SU-DHL-6 (cell line): ENCODE results near the gene COL18A1.

Experiments used
- H2AFZ ChIP-seq: fragments of 200-600 bp; sonication (generic); 2 replicates; pipeline ENCODE4 v1.6.1; 2014; ENCODE audit warnings: low read depth, mild to moderate bottlenecking, moderate library complexity, mixed read lengths, antibody characterized with exemption, low read length; ENCODE audit not compliant: severe bottlenecking
- H3F3A ChIP-seq: fragments of 200-600 bp; shearing (Covaris generic); 2 replicates; pipeline ENCODE4 v1.6.0; 2016; ENCODE audit warnings: antibody characterized with exemption, mild to moderate bottlenecking; ENCODE audit not compliant: insufficient read depth
- H3K27ac ChIP-seq: fragments of 200-600 bp; sonication (generic); 2 replicates; pipeline ENCODE4 v1.5.1; 2016; ENCODE audit warnings: low read depth, mild to moderate bottlenecking, low read length, moderate library complexity, mixed read lengths
- H3K27me3 ChIP-seq: fragments of 200-600 bp; sonication (generic), shearing (Covaris generic); 2 replicates; pipeline ENCODE4 v1.6.0; 2014; ENCODE audit warnings: mild to moderate bottlenecking, low read length
- H3K36me3 ChIP-seq: fragments of 200-600 bp; sonication (generic); 2 replicates; pipeline ENCODE4 v1.6.1; 2014; ENCODE audit warnings: mild to moderate bottlenecking, low read length, mixed read lengths
- H3K4me2 ChIP-seq: fragments of 300-600, 200-600 bp; shearing (Covaris generic), sonication (generic); 2 replicates; pipeline ENCODE4 v1.6.0; 2014; ENCODE audit warnings: low read length, low read depth, mild to moderate bottlenecking; ENCODE audit not compliant: poor library complexity, severe bottlenecking
- H3K4me3 ChIP-seq: fragments of 200-600 bp; sonication (generic); 2 replicates; pipeline ENCODE4 v1.5.1; 2014; ENCODE audit warnings: antibody characterized with exemption, low read length, mild to moderate bottlenecking, mixed read lengths; ENCODE audit not compliant: insufficient read depth, poor library complexity, severe bottlenecking
- H3K79me2 ChIP-seq: fragments of 200-600 bp; sonication (generic); 2 replicates; pipeline ENCODE4 v1.6.1; 2014; ENCODE audit warnings: mild to moderate bottlenecking, low read length, moderate library complexity; ENCODE audit not compliant: insufficient read depth
- H3K9ac ChIP-seq: fragments of 200-600 bp; sonication (generic); 2 replicates; pipeline ENCODE4 v1.7.0; 2014; ENCODE audit warnings: mild to moderate bottlenecking, low read length
- H3K9me2 ChIP-seq: fragments of 200-600 bp; sonication (generic); replicated peaks from 2 replicates; pipeline ENCODE4 v1.6.1; 2014; ENCODE audit warnings: low read length; ENCODE audit not compliant: insufficient read depth
- H3K9me3 ChIP-seq: fragments of 200-600 bp; sonication (generic); 2 replicates; pipeline ENCODE4 v1.6.1; 2014; ENCODE audit warnings: low read length, mixed read lengths; ENCODE audit not compliant: insufficient read depth
- H4K20me1 ChIP-seq: fragments of 200-600 bp; sonication (generic); 2 replicates; pipeline ENCODE4 v1.6.1; 2014; ENCODE audit warnings: low read depth, mild to moderate bottlenecking, antibody characterized with exemption, low read length, moderate library complexity, mixed read lengths
- CTCF ChIP-seq: fragments of 200-600 bp; sonication (generic); IDR thresholded peaks from one replicate; pipeline ENCODE4 v1.5.1; 2017; ENCODE audit warnings: antibody characterized with exemption, mild to moderate bottlenecking, low read length, moderate library complexity; ENCODE audit not compliant: insufficient read depth, poor library complexity, severe bottlenecking
- EZH2phosphoT487 ChIP-seq: fragments of 200-600 bp; sonication (generic), shearing (Covaris generic); conservative IDR thresholded peaks from 2 replicates; pipeline ENCODE4 v1.6.1; 2018; ENCODE audit warnings: mild to moderate bottlenecking, antibody characterized with exemption, low read length, moderate library complexity, mixed read lengths

COL18A1 gene

GRCh38 chr21:45421071-45421845 lies 16.3 kb downstream of the COL18A1 start:
- Histone ChIP-seq H3K9me3 (no peaks in the 10 kb centered on the region), H3K9me2 (no peaks in the 10 kb centered on the region), H3K4me3 (no peak overlapping the region), H3F3A (no peaks in the 10 kb centered on the region), H3K27ac (no peak overlapping the region), H3K9ac (no peak overlapping the region), H3K79me2 (no peaks in the 10 kb centered on the region), H3K27me3 (no peaks in the 10 kb centered on the region), H3K36me3 (no peaks in the 10 kb centered on the region), H2AFZ (no peak overlapping the region), H4K20me1 (no peaks in the 10 kb centered on the region), H3K4me2 (no peak overlapping the region)
- TF ChIP-seq EZH2phosphoT487 (no peak), CTCF (no peak)

- Histone ChIP-seq H3K27me3 (no peaks in the 10 kb centered on the region), H3K9me3 (no peaks in the 10 kb centered on the region), H4K20me1 (no peaks in the 10 kb centered on the region), H2AFZ (no peak overlapping the region), H3K27ac (no peak overlapping the region), H3K79me2 (no peaks in the 10 kb centered on the region), H3K9ac (no peak overlapping the region), H3K9me2 (no peaks in the 10 kb centered on the region), H3F3A (no peaks in the 10 kb centered on the region), H3K4me2 (no peak overlapping the region), H3K36me3 (no peaks in the 10 kb centered on the region), H3K4me3 (no peak overlapping the region)
- TF ChIP-seq EZH2phosphoT487, result no peak
- TF ChIP-seq CTCF, result no peak
These were observed 17.1 kb downstream of the COL18A1 start for GRCh38 chr21:45421846-45422775.

GRCh38 chr21:45423201-45423955 lies 18.4 kb downstream of the COL18A1 start:
- no peaks in the 10 kb centered on the region for H3K27me3 ChIP-seq
- no peak overlapping the region for H3K4me2 ChIP-seq
- no peaks in the 10 kb centered on the region for H3K36me3 ChIP-seq
- H3K4me3 ChIP-seq, result no peak overlapping the region
- H3K27ac ChIP-seq, result no peak overlapping the region
- H3K9me3 ChIP-seq, result no peaks in the 10 kb centered on the region
- H3K9me2 ChIP-seq, result no peaks in the 10 kb centered on the region
- no peak overlapping the region for H2AFZ ChIP-seq
- H4K20me1 ChIP-seq, result no peaks in the 10 kb centered on the region
- TF ChIP-seq CTCF (no peak), EZH2phosphoT487 (no peak)
- no peak overlapping the region for H3K9ac ChIP-seq
- H3K79me2 ChIP-seq, result no peaks in the 10 kb centered on the region
- no peaks in the 10 kb centered on the region for H3F3A ChIP-seq
